Osteocyte (in vitro differentiated cells): Measurements from ENCODE around the gene PI4K2B. TPM values are rescaled to one million over a fixed set of nuclear protein-coding genes. Genes with fewer than 3 reads are reported as not detected.

Experiments used
- DNase-seq: peaks from one replicate; pipeline ENCODE4 v3.0.0; 2021; ENCODE audit warnings: mixed read lengths; ENCODE audit not compliant: unreplicated experiment; ENCODE audit errors: extremely low spot score
- H3K27ac Mint-ChIP-seq: one replicate; pipeline ENCODE4 v1.8.0; 2021; ENCODE audit warnings: mild to moderate bottlenecking, mixed read lengths; ENCODE audit not compliant: unreplicated experiment
- H3K27me3 Mint-ChIP-seq: one replicate; pipeline ENCODE4 v1.8.0; 2021; ENCODE audit warnings: mixed read lengths; ENCODE audit not compliant: unreplicated experiment
- H3K36me3 Mint-ChIP-seq: one replicate; pipeline ENCODE4 v1.8.0; 2021; ENCODE audit warnings: mixed read lengths; ENCODE audit not compliant: unreplicated experiment
- H3K4me1 Mint-ChIP-seq: one replicate; pipeline ENCODE4 v1.8.0; 2021; ENCODE audit warnings: mixed read lengths; ENCODE audit not compliant: unreplicated experiment
- H3K4me3 Mint-ChIP-seq: one replicate; pipeline ENCODE4 v1.8.0; 2021; ENCODE audit warnings: mild to moderate bottlenecking, moderate library complexity, mixed read lengths; ENCODE audit not compliant: unreplicated experiment
- H3K9me3 Mint-ChIP-seq: one replicate; pipeline ENCODE4 v1.8.0; 2021; ENCODE audit warnings: mixed read lengths; ENCODE audit not compliant: unreplicated experiment
- CTCF ChIP-seq: fragments of 200-600 bp; sonication (generic); IDR thresholded peaks from 2 replicates; pipeline ENCODE4 v1.5.0; 2021; ENCODE audit warnings: antibody characterized with exemption, mild to moderate bottlenecking, moderate library complexity
- total RNA-seq: library from RNA; stranded (reverse); gene quantifications from 2 replicates; pipeline ENCODE4 v1.2.1, GENCODE V29; 2021

Gene PI4K2B
- total RNA-seq, 1 donor from 2014 or later = 9.7 TPM

DNA sequence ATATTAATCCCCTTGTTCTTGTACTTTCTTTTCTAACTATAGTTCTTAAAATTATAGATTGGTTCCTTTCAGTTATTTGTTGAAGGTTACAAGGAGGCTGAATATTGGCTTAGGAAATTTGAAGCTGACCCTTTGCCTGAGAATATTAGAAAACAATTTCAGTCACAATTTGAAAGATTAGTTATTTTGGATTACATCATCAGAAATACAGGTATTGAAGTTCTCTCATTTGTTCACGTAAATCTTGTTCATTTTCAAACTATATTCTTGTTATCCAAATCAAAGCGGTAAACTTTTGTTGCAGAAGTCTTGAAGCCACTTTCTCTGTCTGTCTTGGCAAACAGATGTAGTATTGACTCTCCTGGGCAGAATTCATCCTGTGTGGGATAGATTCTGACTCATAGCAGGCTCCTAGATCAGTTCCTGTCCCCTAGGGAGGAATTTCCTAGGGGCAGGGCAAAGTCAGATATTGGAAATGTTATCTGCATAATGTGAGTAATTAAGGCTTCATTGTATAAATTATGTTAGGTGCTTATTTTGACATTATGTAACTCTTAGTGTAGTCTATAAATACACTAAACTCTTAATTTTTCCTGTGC is 25.2 kb downstream of the PI4K2B start:
- Mint-ChIP-seq H3K9me3 (no peaks in the 10 kb centered on the region), H3K4me1 (no peaks in the 10 kb centered on the region), H3K27me3 (no peaks in the 10 kb centered on the region), H3K27ac (no peak overlapping the region), H3K4me3 (no peak overlapping the region), H3K36me3 (peaks cover 9% of the 10 kb centered on the region)
- DNase-seq = no peak
- TF ChIP-seq CTCF = no peak

GRCh38 chr4:25271866-25272265 is 38.0 kb downstream of the PI4K2B start:
- Mint-ChIP-seq H3K27ac (no peak overlapping the region), H3K4me1 (no peaks in the 10 kb centered on the region), H3K9me3 (no peaks in the 10 kb centered on the region), H3K27me3 (no peaks in the 10 kb centered on the region), H3K36me3 (peaks cover 8% of the 10 kb centered on the region), H3K4me3 (no peak overlapping the region)
- no peak for DNase-seq
- TF ChIP-seq CTCF = no peak

DNA sequence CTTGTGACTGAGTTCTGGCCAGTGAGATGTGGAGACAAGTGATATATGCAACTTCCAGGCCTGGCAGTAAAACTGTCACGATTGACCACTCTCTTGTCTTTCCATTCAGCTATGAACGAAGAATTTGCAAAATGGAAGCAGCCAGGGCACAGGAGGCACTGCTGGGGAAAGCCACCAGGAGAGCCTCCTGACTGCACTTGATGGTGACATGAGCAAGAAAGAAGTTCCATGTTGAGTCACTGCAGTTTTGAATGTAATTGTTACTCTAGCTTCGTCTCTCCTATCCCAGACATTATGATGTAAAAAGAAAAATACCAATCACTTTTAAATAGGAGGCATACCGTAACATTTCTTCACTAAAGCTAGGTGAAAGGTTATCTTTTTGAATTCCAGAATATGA is 46.4 kb downstream of the PI4K2B start:
- Mint-ChIP-seq H3K4me1 (no peaks in the 10 kb centered on the region), H3K9me3 (no peaks in the 10 kb centered on the region), H3K27ac (no peak overlapping the region), H3K4me3 (no peak overlapping the region), H3K36me3 (peaks cover 12% of the 10 kb centered on the region), H3K27me3 (no peaks in the 10 kb centered on the region)
- DNase-seq = no peak
- TF ChIP-seq CTCF = no peak

GRCh38 chr4:25283948-25284347 is 50.1 kb downstream of the PI4K2B start:
- Mint-ChIP-seq H3K27me3 (peaks cover 7% of the 10 kb centered on the region), H3K27ac (no peak overlapping the region), H3K4me3 (no peak overlapping the region), H3K4me1 (no peaks in the 10 kb centered on the region), H3K36me3 (peaks cover 13% of the 10 kb centered on the region), H3K9me3 (peaks cover 18% of the 10 kb centered on the region)
- DNase-seq = no peak
- TF ChIP-seq CTCF = no peak

DNA sequence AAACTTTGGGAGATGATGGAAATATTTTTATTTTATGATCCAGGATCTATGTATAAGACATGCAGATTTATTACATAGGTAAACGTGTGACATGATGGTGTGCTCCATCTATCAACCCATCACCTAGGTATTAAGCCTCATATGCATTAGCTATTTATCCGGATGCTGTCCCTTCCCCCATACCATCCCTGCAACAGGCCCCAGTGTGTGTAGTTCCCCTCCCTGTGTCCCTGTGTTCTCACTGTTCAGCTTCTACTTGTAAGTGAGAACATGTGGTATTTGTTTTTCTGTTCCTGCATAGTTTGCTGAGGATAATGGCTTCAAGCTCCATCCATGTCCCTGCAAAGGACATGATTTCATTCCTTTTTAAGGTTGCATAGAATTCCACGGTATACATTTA is 50.6 kb downstream of the PI4K2B start:
- Mint-ChIP-seq H3K9me3 (peaks cover 18% of the 10 kb centered on the region), H3K4me1 (no peaks in the 10 kb centered on the region), H3K36me3 (peaks cover 13% of the 10 kb centered on the region), H3K4me3 (no peak overlapping the region), H3K27me3 (peaks cover 7% of the 10 kb centered on the region), H3K27ac (no peak overlapping the region)
- no peak for DNase-seq
- TF ChIP-seq CTCF = no peak
